CD4-positive, alpha-beta T cell treated with Interleukin-12 subunit alpha and Interleukin-12 subunit beta, for 1 hour (primary cell): ENCODE results near the gene FIBCD1.

Experiments
- DNase-seq: peaks from one replicate; pipeline ENCODE4 v3.0.0-alpha.2; 2020

The FIBCD1 gene

DNA sequence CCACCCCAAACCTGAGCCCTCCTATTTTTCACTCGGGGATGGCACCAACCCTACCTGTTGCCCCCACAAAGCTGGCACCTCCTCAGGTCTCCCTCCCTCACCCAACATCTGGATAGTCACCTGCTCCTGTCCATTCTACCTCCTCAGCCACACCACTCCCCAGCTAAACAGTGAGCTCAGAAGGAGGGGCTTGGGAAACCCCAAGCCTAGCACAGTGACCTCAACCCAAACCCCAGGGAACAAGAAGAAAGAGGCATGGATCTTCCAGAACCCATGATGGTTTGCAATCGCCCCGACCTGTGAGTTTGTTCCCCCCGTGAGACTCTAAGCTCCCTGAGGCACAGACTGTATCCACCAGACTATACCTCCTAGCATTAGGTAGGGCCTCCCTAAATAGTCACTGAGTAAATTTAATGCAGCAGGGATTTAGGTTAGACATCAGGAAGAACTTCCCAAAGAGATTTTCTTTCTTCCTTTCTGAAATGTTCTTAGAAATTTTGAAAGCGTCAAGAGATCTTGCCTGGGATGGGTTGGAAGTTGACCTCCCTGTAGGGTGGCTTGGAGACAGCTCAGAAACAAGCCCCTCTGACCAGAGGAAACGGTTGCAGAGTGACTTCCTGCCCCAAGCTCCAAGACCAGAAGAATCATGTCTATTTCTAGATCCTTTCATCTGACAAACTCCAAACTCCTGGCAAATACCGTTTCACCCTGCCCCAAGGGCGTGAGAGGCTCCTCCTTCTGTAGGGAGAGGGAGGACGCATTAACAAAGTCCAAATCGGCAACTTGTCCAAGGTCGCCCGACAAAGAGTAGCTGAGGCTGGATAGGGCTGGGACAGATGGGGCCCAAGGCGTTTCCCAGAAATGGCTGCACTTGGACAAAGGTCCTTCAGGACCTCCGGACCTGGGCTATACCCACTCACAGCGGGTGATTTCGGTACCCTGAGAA, 4.1 kb downstream of the FIBCD1 start:
- no peak for DNase-seq

DNA sequence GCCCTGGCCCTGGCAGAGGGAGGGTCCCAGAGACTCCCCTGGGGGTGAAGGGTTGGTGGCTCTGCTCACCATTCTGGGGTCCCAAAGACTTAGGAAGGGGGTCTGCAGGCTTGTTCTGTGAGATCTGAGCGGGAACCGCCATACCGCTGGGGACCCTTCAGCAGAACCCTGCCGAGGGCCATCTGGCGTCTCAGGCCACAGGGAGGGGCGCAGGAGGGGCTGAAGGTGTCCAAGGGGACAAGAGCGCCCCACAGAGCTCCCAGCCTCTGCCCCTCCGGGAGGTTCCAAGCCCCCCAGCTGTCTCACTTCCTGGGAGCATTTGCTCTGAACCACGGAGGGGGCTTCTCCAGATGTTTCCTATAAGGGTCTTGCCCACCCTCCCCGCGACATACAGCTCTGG, 4.8 kb downstream of the FIBCD1 start:
- no peak for DNase-seq

DNA sequence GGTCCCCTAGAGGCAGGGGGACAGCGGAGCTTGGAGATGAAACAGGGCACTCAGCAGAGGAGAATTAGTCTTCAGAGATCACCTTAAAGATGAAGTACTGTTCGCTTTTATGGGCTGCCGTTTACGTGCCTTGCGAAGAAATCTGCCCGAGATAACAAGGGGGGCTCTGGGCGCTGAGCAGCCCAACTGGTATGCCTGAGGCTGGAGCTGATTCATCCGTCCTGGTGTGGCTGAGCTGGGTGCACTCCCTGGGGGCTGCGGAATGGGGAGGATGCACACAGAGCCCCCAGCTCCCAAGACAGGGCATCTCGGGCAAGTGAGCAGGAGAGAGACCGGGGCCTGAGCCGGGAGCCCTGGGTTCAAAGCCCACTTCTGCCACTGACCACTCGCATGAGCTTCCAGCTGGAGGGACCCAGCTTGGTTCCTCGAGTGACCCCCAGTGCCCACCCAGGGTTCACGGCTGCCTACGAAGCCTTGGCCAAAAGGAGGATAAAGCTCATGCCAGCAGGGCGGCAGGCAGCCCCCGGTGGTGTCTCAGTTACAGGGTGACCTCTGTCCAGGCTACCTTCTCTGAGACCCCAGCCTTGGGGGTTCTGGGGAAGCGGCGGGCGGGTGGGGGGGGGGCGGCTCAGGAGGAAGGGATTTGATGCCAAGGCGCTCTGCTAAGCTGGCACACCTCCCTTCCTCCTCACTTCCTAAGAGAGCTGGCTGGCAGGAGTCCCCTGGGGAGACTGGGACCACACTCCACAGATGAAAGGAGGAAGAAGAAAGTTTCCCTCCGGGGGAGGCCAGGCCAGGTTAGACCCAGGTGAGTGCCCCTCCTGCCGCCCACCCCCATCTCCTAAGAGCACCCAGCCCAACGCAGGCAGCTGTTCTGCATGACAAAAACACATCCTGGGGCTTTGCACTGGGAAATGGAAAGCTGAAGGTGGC, 5.7 kb downstream of the FIBCD1 start:
- DNase-seq: no peak

DNA sequence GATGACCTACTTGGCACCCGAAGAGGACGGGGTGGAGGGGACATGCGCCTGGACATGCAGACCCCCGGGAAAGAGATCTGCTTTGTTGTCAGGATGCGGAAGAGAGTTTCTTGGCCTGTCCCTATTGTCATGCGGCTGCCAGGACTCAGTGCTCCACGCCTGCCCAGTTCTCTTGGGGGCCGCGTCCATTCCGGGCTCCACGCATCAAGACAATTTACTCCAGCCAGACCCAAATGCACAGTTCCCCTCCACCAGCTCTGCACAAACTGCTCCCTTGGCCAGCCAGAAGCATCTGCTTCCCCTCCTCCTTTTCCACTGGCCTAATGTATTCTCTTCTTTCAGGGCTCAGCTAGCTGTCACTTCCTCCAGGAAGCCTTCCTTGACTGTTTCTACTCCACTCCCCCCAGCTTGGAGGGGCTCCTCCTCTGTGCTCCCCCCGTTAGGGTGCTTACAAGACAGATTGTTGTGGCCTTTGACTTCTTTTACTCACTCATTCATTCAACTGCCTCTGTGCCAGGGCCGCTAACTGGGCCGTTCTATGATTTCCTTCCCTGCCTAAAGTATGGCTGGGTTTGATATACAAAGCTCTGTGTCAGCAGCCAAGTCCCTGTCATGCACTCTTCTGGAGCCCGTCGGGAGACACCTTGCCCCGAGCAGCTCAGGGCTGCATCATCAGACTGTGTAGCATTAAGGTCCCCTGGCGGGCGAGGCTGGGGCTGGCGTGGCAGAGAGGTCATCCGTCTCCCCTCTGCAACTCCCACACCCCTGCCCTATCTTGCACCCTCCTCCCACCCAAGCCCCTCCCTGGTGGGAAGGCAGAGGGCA, 6.6 kb downstream of the FIBCD1 start:
- DNase-seq: no peak

DNA sequence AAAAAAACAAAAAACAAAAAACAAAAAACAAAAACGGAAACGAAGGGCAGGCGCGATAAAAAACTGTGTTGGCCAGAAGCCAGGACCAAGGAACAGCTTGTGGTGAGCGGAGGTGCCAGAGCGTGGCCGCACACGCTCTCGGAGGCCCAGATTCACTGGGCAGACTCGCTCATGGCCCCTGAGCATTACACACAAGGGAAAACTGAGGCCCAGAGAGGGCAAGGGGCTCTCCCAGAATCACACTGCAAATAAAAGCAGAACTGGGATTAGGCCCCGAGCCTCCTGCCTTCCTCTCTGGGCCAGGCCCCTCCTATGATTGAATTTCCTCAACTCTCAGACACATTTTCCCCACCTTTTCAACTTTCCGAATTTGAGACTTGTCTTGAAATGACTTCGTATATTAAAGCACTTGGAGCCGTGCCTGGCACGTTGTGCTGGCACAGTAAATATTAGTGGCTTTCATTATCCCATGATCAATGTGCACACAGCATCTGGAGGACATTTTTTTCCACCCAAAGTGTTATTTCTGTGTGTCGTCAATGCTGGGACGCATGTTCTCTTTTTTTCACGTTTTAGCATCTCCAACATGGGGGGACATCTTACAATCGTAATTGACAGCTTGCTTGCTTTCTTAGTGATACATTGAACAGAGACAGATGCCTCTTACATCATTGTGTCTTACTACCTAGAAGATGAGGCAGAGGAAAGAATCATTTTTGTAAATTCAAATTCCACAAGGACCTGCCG, 7.4 kb downstream of the FIBCD1 start:
- DNase-seq: no peak

DNA sequence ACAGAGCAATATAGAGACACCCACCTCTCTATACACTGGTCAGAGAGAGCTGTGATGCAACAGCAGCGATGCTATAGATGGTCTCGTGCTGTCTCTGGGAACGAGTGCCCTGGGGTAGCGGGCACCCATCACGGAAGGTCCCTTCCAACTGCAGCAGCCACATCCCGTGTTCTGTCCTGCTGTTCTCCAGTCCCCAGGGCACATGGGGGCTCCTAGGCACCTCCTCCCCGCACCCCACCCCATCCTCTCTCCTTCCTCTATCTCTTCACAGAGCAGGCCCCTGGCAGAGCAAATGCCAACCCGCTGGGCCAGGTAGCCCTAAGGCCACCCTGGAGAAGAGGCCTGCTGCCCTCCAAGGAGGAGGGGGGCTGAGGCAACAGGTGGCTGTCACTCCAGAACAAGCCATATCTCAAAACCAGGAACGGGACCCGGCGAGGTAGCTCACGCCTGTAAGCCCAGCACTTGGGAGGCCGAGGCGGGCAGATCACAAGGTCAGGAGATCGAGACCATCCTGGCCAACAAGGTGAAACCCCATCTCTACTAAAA, 8.2 kb downstream of the FIBCD1 start:
- DNase-seq: no peak

DNA sequence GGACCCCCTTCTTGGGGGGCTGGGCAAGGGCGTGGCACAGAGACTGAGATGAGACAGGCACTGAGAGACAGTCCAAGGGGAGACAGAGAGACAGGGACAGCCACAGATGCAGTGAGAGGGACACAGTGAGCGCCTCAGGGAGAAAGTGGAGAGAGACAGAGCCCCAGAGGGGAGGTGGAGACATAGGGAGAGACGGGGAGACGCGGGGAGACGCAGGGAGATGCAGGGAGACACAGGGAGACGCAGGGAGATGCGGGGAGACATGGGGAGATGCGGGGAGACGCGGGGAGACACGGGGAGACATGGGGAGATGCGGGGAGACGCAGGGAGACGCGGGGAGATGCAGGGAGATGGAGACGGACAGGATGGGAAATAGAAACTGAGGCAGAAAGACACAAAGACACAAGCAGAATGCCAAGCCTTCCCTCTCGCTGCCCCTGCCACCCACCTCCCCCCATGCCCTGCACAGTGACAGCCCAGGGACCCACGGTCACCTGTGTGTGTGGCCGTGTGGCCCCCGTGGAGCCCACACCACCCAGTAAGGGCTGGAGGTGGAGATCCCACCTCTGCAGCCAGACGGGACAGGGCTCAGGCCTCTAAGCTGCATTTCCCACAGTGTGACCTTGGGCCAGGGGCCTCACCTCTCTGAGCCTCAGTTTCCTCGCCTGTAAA, 8.8 kb downstream of the FIBCD1 start:
- no peak for DNase-seq

DNA sequence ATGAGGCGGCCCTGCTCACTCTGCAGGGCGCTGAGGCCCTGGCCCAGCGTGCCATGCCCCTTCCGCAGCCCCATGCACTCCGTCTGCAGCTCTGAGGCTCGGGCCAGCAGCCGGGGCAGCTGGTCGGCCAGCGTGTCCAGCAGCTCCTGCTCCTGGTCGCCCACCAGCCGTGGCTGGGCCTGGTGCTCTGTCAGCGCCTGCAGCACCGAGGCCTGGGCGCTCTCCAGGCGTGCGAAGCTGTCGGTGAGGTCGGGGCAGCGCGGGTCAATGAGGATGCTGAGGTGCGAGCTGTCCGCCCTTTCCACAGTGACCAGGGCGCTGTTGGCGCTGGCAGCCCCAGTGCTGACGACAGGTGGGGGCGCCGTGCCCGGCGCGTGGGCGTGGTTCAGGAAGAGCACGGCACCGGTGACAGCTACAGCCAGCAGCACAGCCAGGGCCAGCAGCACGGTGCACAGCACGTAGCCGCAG, 9.4 kb downstream of the FIBCD1 start:
- no peak for DNase-seq

DNA sequence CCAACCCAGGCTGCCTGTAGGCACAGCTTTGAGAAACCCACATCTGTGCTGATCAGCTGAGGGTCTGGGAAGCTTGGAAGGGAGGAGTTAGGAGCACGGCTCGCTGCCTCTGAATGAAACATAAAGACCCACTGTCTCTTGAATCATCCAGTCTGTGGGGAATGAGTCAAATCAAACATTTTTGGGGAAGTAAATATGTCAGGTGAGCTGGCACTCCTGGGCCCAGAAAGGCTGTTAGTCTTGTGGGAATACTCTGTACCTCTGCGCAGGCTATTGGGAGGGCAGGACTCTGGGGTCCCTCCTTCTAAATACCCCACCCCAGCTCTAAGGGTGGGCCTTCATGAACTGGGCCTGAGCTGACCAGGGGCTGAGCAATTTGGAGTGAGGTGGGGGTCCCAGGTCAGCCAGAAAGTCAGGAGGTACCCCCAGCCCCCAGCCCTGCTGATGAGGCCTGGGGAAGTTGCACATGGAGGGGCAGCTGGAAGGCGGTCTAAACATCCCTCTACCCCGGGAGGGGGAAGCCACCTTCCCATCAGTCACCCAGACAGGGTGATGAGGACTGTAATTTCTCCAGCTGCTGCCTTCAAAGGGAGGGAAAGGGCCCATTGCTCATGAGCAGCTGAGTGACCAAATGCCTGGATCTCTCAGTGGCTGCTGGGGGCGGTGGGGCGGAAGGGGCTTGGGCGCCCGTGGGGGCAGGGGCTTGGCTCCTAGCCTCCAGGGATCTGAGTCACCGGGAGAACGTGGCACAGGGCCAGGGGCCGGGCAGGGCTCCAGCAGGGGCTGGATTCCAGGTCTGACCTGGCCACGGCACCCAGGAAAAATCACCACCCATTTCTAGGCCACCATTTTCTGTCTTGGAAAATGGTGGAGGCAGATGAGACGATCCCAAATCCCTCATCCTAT, 10.8 kb downstream of the FIBCD1 start:
- DNase-seq: no peak

DNA sequence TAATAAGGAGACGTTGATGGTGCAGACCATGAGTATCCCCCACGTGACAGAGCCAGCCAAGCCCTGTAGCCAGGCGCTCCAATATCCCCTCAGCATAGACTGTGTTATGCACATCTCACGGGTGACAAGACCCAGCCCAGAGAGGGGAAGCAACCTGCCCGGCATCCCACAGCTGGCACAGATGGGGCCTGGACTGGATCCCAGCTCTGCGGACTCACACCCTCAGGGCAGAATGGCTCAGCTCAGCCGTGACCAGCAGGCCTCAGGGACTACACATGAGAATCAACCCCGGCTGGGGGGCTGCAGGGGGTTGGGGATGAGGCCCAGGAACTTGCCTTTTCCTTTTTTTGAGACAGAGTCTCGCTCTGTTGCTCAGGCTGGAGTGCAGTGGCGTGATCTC, 11.7 kb downstream of the FIBCD1 start:
- no peak for DNase-seq

DNA sequence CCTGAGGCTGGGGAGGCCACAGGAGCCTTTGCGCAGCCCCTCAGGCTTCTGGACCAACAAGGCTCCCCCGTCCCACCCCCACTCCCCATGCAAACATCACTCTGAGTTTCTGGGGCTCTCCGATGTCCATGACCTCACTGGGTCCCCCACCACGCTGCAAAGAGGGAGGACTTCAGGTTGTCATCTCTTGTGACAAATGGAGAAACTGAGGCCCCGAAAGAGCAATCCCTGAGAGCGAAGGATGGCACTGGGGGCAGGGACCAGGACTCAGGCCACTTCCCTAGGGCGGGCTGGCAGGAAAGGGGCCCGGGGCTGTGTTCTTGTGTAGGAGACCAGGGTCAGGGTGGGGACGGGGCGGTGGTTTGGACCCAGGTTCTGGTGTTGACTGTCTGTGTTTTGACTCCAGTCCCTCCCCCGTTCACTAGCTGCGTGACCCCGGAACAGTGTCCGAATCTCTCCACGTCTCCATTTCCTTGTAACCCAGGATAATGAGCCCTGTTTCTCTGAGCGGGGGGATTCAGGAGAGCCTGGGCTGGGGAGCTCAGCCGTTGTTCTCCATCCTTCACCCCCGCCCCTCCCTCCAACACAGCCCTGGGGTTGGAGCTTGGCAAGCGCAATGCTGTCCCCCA, 13.9 kb downstream of the FIBCD1 start:
- no peak for DNase-seq

DNA sequence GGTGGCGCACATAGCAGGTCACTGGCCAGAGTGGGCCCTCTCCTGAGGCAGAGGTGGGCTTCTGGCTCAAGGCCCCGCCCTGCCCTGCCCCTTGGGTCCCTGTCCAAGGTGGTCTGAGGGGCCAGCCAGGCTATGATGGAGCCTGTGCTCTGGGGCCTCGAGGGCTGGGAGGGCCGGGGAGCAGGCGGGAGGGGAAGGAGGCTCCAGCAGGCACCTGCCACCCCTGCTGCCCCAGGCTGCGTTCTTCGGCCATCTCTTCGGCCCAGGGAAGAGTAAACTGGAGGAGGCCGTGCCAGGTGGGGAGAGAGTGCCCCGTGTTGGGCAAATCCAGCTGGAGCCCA, 14.6 kb downstream of the FIBCD1 start:
- no peak for DNase-seq

DNA sequence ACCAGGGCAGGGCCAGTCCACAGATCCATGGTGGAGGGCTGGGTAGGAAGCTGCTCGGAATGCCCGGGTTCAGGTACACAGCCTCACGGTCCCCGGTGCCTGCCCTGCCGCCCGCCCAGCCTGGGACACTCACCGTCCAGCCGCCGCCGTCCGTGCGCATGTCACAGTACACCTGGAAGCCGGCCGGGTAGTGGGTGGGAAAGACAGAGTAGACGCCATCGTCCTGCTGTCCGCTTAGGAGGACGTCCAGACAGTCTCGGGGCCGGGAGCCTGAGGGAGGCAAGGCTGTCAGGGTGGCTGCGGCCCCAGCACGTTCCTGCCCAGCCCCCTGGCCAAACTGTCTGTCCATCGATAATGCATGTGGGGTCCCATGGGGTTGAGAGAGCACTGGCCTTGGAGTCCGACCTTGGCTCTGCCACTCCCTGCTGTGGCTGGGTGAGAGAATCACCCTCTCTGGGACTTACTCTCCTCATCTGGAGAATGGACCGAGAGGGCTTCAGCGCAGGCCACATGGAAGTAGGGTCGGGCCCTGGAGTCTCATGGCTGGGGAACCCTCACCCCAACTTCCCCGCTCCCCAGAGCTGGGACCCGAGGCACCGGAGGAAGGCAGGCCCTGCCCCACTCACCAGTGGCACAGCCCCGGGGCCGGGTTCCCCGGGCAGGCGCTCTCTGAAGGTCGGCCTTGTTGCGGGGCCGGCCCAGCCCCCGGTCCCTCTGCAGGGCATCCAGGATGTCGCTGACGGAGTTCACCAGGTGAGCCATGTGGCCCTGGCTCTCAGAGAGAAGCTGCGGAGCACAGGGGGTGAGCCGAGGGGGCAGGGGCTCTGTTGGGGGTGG, 15.2 kb downstream of the FIBCD1 start:
- no peak for DNase-seq

DNA sequence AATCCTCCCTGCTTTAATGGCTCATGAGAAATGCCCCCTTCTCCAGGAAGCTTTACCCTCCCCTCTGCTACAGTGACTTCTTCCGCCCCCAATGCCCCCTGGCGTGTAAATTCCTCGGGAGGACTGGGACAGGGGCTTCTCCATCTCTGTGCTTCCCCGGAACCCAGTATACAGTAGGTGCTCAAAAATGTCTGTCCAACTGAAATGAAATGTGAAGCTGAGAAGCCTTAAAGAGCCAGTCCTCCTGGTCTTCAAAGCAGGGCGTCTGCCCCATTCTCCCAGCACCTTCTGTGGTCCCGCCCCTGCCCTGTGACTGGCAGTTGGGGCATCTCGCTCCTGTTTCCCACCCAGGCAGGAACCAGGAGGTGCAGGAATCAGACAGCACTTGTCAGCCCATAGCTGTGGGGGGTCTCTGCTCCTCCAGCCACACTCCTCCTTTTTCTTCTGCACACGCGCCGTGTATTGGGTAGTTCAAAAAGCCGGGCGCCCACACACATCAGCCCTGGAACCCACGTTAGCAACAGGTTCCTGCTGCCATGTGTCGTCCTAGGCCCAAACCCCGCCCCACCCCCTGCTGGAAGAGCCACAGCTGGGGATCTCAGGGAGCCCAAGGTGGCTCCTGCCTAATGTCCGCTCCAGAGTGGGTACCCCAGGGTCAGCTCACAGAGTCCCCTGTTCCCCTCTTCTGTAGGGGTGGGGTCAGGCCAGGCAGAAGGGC, 16.0 kb downstream of the FIBCD1 start:
- DNase-seq: no peak

DNA sequence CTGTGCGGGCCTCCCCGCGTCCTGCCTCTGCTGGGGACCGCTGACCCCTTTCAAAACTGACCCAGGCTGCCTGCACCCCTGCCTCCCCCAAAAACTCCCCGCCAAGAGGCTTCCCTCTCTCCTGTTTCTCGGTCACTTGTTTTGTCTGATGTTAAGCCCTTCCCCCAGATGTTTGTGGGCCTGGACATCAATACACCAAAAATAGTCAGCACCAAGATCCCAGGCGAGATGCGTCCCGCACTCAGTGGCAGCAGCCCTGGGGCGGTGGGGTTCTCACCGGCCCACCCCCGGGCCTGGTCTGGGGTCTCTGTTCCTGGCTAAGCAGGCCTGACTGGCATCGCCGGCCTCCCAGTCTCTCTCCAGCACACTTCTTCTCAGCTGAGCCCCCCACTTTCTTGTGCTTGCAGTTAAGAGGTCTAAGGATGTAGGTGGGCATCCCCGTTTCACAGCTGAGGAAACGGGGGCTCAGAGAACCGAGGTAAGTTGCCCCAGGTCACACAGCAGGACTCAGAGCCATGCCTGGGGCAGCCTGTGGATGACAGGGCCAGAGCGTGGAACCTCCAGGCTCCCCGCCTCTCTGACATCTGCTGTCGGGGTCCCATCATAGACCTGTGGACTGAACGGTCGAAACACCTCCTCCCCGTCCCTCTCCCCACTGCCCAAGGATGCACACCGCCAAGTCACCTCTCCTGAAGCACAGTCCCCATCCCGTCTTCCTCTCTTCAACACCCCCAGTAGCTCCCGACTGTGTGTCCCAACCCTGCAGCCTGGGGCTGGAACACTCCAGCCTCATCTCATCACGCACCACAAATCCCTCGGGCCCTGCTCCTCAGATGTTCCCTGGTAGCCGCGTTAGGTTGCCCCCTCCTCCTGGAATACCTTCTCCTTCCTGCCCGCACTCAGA, 16.8 kb downstream of the FIBCD1 start:
- no peak for DNase-seq

DNA sequence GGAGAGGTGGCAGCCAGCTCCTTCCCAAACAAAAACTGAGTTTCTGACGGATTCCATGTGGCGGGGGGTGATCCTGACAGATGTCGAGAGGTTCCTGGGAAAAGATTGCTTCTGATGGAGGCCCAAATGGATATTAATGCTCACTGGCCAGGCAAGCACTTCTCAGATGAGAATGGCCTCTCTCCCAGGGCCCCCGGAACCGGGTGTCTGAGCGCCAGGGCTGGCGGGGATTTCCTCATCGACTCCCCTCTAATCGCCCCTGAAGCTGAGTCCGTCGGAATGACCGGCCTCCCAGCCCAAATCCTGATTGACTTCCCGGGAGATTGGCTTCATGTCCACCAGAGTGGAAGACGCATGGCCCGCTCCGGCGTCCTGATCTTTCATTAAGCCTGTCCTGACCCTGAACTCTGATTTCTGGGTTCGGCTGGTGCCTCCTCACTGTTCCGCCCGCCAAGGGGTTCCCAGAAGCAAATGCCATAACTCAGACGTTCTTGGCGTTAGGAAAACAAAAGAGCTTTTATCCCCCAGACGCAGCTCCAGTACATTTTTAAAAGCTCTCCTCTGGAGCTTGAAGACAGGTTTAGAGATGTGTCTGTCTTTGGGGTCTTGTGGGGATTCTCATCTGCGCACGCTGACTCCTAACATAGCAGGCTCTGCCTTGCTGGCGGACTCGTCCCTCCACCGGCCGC, 17.6 kb downstream of the FIBCD1 start:
- no peak for DNase-seq
